GM19240 (cell line): ENCODE data around the gene AGAP2.
A peak's percentile ranks its signal among the peaks of the same experiment; 100 is the strongest.
"Not testable (repeated sequence)": the region's sequence is repeated elsewhere in the genome, so short reads cannot be mapped to it uniquely, and the experiment has no call there.

Experiments used
- DNase-seq: peaks from one replicate; pipeline ENCODE4 v3.0.0; 2011; ENCODE audit warnings: low spot score; ENCODE audit not compliant: insufficient read length

AGAP2 gene

DNA sequence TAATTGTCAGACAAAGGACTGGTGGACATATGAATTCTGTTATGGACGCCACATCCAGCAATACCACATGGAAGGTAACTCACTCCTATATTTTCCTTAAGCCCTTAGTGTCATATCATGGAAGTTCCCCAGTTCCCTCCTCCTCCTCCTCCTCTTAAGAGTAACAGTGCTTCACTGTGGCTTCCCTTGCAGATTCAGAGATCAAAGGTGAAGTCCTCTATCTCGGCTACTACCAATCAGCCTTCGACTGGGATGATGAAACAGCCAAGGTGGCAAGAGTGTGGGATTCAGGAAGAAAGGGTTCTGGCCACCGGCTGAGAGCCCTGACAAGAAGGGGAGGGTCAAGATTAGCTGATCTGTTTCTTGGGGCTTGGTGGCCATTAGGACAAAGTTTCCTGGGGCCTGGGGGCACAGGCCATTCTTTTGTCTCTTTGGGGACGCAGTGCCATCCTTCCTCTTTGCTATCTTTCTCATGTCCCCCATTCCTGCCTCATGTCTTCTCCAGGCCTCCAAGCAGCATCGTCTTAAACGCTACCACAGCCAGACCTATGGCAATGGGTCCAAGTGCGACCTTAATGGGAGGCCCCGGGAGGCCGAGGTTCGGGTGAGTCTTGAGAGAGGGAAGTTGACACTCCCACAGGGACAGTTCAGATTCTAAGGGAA lies 42.6 kb downstream of the AGAP2 start:
- DNase-seq: no peak

DNA sequence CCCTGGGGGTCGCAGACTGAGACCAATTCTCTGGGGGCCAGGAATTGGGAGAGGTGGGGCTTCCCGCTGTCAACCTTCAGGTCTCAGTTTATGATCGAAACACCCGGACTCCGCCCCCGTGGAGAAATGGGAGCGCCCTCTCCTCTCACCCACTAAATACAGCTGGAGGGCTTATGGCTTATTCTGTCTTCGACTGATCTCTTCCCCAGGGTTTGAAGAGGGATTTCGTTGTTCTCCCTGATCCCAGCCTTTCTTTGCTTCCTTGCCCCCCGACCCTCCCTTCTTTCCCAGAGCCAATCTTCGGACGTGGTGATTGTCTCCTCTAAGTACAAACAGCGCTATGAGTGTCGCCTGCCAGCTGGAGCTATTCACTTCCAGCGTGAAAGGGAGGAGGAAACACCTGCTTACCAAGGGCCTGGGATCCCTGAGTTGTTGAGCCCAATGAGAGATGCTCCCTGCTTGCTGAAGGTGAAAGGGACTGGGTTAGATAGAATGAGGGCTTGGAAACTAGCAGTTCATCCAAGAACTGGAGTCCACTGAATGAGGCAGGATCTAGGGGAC lies 44.0 kb downstream of the AGAP2 start:
- DNase-seq: no peak

DNA sequence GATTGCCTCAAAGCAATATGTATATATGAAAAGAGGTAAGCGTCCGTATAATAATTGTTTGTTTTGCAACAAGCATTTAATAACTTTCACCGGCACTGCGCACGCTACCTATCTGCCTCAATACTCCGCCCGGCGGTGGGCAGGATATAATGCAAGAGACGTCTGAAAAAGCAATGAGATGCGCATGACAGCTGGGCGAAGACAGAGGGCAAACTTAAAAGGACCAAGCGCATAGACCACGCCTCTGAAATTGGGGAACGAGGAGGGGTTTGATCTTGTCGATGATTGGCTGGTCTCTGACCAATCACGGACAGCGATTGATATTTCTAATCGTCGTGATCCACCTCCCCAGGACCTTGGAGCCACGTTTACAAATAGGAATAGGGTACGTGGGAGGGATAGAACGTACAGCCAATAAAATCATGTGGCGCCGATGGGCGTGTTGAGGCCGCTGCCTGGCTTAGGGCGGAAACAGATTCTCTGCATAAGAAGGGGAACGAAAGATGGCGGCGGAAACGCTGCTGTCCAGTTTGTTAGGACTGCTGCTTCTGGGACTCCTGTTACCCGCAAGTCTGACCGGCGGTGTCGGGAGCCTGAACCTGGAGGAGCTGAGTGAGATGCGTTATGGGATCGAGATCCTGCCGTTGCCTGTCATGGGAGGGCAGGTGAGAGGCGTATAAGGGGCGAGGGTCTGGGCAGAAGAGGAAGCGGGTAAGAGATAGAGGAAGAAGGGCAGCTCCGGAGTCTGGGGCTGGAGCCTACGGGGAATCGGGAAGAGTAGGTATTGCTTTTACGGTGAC lies 44.7 kb downstream of the AGAP2 start, which contains the start of gene OS9:
TSS of gene OS9 (plus strand) at position 474 of the 800 bp plus-strand sequence. CDS start at position 504, 30 bp downstream.
- DNase-seq: peak; percentile 78

DNA sequence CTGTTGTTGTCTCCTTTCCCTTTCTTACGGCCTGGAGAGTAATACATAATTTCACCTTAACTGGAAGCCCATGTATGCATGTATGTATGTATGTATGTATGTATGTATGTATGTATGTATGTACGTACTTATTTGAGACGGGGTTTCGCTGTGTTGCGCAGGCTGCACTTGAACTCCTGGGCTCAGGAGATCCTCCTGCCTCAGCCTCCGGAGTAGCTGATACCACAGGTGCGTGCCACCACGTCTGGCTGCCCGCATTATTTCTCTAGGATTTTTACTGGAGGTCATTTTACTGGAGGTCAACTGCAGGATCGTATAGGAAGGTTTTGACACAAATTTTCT lies 45.3 kb downstream of the AGAP2 start:
- DNase-seq: no peak

DNA sequence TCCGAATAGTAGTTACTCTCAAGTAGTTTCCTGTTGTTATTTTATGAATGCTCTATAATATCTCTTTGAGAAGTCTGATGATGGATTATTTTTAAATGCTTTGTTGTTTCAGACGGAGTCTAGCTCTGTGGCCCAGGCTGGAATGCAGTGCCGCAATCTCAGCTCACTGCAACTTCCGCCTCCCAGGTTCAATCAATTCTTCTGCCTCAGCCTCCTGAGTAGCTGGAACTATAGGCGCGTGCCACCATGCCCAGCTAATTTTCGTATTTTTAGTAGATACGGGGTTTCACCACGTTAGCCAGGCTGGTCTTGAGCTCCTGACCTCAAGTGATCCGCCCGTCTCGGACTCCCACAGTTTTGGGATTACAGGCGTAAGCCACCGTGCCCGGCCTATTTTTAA lies 46.0 kb downstream of the AGAP2 start:
- DNase-seq: no peak

DNA sequence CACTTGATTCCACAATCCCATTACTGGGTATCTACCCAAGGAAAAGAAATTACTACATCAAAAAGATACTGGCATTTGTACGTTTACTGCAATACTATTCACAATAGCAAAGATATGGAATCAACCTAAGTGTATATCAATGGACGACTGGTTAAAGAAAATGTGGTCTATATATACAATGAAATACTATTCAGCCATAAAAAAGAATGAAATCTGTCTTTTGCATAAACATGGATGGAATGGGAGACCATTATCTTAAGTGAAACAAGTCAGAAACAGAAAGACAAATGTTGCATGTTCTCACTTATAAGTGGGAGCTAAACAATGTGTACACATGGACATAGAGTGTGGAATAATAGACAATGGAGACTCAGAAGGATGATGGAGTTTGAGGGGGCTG lies 49.6 kb downstream of the AGAP2 start:
- no peak for DNase-seq

DNA sequence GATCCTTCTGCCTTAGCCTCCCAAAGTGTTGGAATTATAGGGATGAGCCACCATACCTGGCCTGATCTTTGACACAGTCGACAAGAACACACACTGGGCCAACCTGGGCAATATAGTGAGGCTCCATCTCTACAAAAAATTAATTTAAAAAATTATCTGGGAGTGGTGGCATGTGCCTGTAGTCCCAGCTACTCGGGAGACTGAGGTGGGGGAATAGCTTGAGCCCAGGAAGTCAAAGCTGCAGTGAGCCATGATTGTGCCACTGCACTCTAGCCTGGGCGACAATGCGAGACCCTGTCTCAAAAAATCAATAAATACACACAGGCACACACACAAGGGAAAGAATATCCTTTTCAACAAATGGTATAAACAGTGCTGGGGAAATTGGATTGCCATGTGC lies 50.7 kb downstream of the AGAP2 start:
- no peak for DNase-seq

DNA sequence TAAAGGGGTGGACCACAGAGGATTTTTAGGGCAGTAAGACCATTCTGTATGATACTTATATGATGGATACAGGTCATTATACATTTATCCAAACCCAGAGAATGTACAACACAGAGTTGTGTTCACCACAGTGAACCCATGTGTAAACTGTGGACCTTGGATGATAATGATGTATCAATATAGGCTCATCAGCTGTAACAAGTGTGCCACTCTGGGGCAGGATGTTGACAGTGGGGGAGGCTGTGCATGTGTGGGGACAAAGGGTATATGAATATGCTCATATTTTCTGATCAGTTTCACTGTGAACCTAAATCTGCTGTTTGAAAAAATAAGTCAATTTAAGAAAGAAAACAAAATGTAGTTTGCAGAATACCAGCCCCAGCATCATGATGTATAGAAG lies 58.8 kb downstream of the AGAP2 start:
- DNase-seq: no peak

DNA sequence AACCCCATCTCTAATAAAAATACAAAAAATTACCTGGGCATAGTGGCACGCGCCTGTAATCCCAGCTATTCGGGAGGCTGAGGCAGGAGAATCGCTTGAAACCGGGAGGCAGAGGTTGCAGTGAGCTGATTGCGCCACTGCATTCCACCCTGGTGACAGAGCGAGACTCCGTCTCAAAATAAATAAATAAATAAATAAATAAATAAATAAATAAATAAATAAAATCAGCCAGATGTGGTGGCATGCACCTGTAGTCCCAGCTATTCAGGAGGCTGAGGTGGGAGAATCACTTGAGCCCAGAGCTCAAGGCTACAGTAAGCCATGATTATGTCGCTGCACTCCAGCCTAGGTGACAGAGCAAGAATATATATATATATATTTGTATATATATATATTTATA lies 60.6 kb downstream of the AGAP2 start:
- DNase-seq: not testable (repeated sequence)

DNA sequence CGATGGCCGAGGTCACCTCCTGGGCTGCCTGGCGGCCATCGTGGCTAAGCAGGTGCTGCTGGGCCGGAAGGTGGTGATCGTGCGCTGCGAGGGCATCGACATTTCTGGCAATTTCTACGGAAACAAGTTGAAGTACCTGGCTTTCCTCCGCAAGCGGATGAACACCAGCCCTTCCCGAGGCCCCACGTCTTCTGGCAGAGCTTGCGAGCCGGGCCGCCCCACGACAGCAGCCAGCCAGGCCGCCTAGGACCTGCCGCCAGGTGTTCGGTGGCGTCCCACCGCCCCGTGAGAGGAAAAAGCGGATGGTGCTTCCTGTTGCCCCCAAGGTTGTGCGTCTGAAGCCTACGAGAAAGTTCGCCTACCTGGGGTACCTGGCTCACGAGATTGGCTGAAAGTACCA lies 63.9 kb downstream of the AGAP2 start:
- DNase-seq: no peak
